GM21423 (cell line): ENCODE data around the gene GSDMA.
"Not testable (repeated sequence)": the region's sequence is repeated elsewhere in the genome, so short reads cannot be mapped to it uniquely, and the experiment has no call there.

Experiments used
- ATAC-seq: cut with Tn5 transposase; IDR thresholded peaks from one replicate; pipeline ENCODE4 v1.9.1; 2021; ENCODE audit warnings: mild to moderate bottlenecking, moderate library complexity; ENCODE audit not compliant: unreplicated experiment

The GSDMA gene

DNA sequence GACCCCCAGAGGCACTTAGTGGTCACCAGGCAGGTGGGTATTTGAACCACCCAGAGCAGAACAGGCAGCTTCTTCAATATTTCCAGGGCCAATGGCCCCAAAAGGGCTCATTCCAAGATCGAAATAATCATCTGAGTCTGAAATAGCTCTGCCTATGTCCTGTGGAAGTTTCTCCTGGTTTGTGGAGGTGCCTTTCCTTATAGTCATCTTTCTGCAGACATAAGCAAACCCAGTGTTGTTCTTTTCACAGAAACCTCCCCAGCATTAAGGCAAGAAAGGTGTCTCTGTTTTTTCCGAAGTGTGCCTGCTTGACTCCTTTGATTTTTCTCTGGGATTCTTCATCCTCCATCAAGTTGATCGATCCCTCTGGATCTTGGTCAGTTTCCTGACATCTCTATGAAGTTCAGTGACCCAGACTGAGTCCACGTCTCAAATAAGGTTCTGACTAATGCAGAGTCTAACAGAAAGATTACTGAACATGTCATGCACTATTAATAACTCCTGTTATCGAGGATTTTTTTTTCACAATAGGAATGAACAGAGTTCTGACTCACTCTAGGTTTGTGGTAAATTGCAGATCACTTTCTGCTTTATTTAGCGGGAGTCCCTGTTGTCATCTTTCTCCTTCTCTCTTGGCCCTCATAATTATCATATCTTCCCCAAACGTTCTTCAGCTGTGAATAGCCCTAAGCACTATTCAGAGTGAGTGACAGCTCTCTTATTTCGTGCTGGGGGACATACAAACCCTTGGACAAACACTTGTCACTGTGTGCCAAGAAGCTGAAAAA lies 33.8 kb upstream of the GSDMA start:
- no peak for ATAC-seq

DNA sequence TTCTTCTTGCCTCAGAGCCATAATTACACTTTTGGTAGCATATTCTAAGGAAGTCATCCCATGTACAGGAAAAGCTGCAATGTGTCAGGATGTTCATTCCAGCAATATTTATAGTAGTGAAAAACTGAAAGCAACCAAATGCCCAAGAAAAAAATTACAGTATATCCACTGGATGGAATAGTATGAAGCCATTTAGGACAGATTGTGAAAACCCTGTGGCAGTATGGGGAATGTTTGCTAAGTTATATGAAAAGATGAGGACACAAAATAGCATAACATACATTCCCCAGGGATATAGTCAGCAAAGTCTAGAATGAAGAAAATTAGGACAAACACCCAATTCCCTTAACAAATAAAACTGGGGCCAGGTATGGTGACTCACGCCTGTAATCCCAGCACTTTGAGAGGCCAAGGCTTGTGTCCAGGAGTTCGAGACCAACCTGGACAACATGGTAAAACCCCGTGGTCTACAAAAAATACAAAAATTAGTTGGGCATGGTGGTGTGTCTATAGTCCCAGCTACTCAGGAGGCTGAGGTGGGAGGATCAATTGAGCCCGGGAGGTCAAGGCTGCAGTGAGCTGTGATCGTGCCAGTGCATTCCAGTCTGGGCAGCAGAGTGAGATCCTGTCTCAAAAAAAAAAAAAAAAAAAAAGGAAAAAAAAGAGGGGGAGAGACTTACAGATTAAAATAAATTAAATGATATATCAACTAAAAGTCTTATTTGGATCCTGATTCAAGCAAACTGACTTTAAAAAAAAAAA lies 33.0 kb upstream of the GSDMA start:
- no peak for ATAC-seq

DNA sequence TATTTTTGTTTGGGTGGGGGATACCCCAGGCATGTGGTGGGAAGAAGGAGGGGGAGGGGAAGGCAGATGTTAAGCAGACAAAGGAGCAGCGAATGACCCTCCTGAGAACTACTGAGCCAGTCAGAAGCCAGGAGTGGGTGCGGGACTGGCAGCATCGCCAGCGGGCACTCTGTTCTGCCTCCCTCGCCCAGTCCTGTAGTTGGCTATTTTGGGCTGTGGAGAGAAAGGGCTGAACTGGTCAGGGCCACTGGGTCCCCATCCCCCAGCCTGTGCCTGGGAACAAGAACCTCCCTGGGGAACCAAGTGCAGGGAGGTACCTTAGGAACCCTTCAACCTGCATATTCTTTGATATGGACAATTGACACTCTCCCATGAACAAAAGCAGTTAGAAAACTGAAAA lies 28.9 kb upstream of the GSDMA start:
- no peak for ATAC-seq

DNA sequence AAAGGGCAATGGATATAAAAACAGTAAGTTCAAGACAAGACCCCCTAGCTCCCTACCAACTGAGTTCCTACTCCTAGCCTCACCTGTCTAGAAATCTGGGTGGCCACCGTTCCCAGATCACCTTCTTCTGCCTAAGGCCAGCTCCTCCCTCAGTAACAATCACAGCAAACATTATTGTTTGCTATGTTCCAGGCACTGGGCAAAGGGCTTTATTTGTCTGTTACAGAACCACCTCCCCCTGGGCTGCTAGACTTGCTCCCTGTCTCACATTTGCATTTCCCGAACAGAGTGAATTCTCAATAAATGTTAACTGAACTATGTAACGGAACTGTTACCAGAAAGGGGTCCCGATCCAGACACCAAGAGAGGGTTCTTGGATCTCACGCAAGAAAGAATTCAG lies 28.5 kb upstream of the GSDMA start:
- ATAC-seq = no peak

DNA sequence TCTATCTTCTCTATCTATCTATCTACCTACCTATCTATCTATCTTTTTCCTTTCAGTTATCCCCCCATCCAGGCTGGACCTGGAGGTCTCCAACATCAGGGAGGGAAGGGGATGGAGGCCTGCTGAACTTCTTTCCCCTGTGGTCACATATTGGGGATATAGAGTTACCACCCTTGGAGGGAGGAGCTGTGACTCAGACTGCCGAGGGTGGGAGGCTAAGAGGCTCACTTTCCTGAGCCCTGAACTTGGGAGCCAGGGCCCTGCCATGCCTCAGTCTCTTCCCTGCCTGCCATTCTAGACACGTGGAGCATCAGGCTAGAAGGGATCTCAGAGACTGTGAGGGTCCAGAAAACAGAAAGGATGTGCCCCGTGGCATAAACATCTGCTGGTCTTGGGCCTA lies 26.9 kb upstream of the GSDMA start:
- no peak for ATAC-seq

DNA sequence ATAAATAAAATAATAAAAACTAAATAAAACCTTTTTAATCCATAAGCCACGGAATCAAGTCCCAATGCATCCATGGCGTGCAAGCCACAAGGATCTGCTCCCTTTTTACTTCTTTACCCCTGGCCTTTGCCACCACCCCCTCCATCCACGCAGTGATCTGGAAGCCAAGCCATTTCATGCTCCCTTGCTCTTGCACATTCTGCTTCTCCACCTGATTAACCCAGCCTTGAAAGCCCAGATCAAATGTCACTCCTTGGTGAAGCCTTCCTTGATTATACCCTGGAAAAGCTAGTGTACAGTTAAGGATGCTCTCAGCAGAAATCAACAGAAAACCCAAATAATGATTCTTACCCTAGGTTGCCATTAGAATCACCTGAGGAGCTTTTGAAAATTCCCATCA lies 25.4 kb upstream of the GSDMA start:
- no peak for ATAC-seq

DNA sequence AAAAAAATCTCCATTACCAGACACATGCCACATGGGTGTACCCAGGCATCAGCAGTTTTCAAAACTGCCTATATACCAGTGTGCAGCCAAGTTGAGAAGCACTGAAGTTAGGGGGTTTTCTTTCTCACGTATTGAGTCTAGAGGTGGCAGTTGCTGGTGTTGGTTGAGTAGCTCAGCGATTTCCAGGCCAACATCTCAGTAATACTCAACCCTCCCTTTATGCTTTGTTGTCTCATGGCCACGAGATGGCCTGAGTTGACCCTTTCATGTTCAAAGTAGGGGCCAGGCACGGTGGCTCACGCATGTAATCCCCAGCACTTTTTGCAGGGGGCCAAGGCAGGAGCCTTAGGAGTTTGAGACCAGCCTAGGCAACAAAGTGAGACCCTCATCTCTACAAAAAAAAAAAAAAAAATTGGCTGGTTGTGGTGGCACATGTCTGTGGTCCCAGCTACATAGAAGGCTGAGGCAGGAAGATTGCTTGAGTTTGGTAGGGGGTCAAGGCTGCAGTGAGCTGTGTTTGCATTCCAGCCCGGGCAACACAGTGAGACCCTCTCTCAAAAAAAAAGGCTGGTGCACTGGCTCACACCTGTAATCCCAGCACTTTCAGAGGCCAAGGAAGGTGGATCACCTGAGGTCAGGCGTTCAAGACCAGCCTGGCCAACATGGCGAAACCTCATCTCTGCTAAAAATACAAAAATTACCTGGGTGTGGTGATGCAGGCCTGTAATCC lies 24.5 kb upstream of the GSDMA start:
- no peak for ATAC-seq

DNA sequence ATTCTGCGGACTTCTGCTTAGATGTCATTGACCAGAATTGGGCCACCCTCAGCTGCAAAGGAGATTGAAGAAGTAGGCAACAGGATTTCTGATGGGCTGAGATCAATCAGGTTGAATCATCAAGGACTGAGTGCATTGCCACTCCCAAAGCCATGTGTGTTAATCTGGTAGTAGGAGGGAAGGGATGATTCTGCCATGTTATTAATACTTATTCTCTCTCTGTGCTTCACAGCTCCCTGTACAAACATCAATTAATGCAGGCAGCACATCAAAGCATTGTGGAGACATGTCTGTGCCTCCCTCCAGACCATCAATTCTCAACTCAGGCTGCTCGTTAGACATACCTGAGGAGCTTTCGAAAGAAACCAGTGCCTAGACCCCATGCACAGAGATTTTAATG lies 23.7 kb upstream of the GSDMA start:
- no peak for ATAC-seq

DNA sequence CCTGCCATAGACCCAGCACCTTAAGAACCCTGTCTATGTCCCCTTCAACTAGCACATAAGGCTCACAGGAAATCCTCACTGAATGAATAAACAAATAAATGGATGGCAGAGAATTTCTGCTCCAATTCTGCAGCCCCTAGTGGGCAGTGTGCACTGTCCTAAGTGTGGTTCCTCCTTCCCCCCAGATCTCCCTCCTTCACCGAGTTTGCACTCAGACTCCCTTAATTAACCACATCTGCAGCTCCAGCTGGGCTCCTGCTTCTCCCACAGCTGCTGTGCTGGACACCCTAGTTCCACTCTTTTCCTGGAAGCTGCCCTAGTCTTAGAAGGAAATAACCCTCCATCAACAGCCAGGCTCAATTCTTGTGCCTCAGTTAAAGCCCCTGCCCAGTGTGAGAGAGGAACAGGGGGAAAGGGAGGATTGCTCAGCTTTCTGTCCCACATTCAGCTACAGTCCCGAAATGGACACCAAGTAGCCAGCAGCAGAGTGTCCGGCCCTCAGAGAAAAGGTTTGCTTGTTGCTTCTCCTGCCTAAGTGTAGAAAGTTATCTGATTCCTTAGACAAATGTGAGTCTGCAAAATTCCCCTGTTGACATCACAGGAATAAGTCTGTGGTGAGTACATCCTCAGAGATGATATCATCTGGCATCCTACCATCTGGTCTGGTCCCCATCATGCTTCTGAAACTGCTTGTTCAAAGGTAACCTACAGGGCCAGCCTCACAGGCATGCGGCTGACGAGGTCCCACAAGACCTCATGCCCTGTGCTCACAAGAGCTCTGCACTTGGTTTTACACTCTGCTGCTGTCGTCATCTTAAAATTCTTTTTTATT lies 23.0 kb upstream of the GSDMA start:
- ATAC-seq = peak; percentile 40

DNA sequence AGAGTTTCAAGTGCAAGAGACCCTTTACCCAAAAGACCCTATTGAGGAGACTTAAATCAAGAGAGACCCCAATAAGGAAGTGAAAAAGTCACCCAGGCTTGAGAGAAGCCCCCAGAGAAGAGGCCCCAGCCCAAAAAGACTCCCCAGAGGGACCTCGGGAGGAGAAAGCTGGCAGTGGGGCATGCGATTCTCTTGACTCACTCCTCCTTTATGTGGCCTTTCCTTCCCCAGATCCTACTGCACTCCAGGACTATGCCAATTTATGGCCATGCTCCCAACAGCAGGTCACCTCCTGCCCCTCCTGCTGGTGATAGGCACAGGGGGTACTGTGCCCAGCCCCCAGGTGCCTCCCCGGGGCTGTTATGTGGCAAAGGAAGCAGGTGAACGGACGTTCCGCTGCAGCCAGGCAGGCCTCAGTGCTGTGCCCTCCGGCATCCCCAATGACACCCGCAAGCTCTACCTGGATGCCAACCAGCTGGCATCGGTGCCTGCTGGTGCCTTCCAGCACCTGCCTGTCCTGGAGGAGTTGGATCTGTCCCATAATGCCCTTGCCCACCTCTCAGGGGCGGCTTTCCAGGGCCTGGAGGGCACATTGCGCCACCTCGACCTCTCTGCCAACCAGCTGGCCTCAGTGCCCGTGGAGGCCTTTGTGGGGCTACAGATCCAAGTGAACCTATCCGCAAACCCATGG lies 19.0 kb upstream of the GSDMA start:
- ATAC-seq = no peak

DNA sequence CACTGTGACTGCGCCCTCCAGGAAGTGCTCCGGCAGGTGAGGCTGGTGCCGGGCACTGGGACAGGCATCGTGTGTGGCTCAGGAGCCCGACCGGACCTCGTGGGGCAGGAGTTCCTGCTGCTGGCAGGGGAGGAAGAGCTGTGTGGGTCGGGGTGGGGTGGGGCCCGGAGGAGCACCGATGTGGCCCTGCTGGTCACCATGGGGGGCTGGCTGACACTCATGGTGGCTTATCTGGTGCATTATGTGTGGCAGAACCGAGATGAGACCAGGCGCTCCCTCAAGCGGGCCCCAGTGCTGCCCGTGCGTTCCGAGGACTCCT lies 18.5 kb upstream of the GSDMA start:
- ATAC-seq = no peak

DNA sequence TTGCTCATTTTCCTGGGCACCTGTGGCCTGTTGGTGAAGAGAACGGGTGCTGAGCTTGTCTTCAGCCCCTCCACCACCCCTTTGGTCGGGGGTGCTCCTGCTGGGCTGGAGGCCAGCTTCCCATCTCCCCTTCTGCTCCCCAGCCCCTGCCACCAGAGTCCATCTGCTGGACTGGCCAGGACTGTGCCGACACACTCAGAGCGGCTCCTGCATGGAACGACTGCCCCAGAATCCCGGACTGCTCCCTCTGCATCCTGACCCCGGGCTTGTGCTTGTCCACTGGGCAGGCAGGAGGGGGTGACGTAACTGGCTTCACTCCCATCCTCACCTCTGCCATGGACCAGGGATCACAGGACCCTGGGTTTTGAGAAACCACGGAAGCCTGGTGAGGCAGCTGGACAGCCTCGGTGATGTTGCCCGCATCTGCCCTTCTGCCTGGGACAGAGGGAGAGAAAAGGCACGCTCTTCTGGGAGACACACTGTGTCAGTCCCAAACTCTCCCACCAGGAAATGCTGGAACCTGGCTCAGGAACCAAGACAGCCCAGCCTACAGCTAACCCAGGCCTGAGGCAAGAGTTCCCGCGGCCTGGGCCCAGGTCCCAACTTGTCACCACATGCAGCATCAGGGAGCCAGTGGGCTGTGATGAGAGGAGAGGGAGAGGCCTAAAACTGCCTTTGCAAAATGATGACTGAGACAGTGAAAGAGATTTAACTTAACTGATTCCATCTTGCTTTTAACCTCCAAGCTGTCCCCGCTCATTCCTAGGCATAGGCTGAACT lies 16.1 kb upstream of the GSDMA start:
- ATAC-seq = no peak

DNA sequence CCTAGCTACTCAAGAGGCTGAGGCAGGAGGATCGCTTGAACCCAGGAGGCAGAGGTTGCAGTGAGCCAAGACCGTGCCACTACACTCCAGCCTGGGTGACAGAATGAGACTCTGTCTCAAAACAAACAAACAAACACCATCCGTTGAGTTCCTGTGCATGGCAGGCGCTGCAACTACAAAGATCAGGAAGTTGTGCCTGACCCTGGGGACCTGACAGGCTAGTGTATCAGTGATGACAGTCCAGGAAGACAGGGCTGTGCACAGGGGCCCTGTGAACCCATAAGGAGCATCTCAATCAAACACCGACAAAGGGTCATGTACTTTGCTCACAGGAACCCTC lies 14.3 kb upstream of the GSDMA start:
- not testable (repeated sequence) for ATAC-seq

DNA sequence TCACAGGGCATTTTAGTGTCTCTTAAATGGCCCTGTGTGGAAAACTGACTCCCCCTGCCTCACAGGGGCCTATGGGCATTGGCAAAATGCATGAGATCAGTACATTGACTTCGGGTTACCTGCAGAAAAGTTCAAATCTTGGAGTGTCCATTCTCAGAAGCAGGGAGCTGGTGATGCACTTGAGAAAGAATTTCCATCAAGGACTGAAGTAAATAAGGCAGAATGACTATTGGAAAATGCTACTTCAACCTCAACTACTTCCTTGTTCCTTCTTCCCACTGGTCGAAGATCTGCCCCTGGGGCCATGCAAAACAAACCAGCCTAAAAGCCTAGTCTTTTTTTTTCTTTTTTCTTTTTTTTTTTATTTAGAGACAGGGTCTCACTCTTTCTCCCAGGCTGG lies 13.8 kb upstream of the GSDMA start:
- ATAC-seq = no peak

DNA sequence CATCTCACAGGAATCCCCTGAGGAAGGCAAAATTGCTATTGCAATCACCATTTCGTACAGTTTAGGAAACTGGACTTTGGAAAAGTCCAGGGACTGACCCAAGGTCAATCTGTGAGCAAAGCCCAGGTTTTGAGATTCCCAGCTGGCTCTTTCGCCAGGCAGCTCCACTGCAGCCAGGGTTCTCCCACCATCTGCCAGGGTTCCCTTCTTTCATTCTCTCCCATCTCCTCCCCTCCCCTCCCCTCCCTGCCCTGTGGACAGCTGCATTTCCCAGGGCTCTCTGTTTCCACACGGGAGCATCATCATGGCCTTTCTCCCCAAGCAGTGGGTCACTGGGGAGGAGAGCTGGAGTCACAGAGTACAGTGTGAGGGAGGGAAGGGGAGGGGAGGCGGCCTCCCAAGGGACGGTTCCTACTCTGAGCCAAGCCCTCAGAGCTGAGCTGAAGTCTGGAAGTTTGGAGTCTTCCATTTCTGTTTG lies 11.9 kb upstream of the GSDMA start:
- ATAC-seq = no peak

DNA sequence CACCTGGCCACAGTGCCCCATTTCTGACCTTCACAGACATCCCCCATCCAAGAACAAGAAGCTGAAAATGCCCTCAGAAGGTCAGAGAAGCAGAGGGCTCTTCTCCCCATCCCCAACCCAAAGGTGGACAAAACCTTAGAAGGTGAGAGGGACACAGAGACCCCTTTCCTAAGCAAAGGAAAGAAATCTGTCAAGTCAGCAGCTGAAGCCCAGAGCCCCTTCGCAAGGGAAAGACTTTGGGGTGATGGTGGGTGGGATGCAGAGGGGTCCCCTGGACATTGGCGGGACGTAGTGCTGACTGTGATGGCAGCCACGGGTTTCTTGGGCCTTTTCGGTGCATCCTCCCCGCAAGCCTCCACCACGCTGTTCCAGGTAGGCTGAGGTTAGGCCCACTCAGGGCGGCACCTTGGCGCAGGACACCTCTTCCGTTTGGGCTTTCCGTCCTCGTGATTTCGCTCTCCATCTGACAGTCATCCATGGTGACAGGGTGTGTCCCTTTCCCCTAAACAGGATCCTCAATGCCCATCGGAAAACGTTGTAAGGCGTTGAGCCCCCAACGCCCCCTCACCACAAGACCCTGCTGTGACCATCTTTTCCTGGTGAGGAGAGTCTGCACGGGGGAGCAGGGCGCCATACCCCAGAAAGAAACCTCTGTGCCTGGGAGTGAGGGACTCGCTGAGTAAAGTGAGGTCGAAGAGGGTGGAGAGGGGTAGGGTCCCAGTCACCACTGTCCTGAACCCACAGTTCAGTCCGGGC lies 10.7 kb upstream of the GSDMA start:
- no peak for ATAC-seq

DNA sequence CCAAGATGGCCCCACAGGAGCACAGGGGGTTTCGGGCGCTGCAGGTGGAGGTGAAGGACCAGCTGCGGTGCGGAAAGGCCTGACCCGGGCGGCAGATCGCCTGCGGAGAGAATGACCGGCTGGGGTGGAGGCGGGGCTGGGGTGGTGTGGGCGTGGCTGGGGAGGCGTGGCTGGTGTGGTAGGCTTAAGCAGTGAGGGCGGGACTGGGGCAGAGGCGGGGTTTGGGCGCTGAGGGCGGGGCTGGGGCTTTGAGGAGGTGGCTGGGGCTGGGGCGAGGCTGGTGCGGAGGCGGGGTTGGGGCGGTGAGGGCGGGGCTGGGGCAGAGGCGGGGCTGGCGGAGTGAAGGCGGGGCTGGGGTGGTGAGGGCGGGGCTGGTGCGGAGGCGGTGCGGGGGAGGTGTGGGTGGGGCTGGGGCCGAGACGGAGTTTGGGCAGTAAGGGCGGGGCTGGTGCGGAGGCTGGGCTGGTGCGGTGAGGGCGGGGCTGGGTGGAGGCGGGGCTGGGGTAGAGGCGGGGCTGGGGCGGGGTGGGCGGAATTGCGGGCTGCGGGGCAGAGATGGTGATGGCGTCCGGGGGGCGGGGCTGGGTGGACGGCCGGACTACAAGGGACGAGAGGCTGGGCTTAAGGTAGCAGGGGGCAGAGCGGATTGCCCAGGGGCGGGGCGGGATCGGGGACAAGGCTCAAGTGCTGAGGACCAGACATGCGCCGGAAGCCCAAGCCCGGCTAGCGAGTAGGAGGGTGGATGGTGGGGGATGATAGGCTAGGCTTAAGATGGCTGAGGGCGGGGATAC lies 9.9 kb upstream of the GSDMA start:
- ATAC-seq = peak; percentile 71

DNA sequence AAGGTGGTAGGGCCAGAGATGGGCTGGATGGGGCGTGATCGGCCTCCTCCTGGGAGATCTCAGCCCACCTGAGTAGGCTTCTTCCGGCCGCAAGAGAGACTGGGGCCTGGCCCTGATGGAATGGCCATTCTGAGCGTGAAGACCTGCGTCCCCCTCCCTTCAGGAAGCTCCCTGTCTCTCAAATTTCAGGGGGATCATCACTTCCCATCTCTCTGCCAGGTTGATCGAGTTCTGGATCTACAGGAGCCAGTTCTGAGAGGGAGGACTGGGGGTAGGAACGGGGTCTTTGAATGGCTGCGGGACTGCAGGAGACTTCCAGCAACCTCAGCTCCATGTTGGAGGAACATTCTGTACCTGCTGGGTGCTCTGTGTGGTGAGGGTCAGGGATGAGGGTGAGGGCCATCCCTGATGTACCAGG lies 9.3 kb upstream of the GSDMA start:
- ATAC-seq = no peak
